Cardiac fibroblast (primary cell): ENCODE results near the gene FAM222B.

Source experiments
- DNase-seq, 2 donors: peaks; one replicate each; pipeline versions ENCODE4 v3.0.0 to v3.0.0-alpha.2; 2010; ENCODE audit warnings: low read depth in 2 of 2
- H3K4me3 ChIP-seq, 2 donors: replicated peaks in 1 of 2; 1 replicate in 1 of 2; 2 replicates in 1 of 2; pipeline ENCODE4 v1.5.1; 2011; ENCODE audit warnings: low read depth in 2 of 2, low read length in 2 of 2, mild to moderate bottlenecking in 2 of 2, moderate library complexity in 1 of 2
- TF ChIP-seq, protein P1 (sequence below): IDR thresholded peaks from one replicate; pipeline ENCODE4 v1.5.1; 2011; ENCODE audit warnings: low read depth, mild to moderate bottlenecking, low read length, inconsistent platforms

The FAM222B gene

DNA sequence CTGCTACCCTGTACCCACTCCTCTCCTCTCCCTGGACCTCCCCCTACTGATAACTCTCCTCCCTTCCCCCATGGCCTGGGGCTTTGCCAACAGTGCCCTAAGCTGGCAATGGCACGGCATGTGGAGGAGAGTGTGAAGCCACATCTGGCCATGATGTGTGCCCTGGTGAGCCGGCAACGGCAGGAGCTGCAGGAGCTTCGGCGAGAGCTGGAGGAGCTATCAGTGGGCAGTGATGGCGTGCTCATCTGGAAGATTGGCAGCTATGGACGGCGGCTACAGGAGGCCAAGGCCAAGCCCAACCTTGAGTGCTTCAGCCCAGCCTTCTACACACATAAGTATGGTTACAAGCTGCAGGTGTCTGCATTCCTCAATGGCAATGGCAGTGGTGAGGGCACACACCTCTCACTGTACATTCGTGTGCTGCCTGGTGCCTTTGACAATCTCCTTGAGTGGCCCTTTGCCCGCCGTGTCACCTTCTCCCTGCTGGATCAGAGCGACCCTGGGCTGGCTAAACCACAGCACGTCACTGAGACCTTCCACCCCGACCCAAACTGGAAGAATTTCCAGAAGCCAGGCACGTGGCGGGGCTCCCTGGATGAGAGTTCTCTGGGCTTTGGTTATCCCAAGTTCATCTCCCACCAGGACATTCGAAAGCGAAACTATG is 93.6 kb downstream of the FAM222B start:
- no peak for DNase-seq
- TF ChIP-seq, protein P1, sequence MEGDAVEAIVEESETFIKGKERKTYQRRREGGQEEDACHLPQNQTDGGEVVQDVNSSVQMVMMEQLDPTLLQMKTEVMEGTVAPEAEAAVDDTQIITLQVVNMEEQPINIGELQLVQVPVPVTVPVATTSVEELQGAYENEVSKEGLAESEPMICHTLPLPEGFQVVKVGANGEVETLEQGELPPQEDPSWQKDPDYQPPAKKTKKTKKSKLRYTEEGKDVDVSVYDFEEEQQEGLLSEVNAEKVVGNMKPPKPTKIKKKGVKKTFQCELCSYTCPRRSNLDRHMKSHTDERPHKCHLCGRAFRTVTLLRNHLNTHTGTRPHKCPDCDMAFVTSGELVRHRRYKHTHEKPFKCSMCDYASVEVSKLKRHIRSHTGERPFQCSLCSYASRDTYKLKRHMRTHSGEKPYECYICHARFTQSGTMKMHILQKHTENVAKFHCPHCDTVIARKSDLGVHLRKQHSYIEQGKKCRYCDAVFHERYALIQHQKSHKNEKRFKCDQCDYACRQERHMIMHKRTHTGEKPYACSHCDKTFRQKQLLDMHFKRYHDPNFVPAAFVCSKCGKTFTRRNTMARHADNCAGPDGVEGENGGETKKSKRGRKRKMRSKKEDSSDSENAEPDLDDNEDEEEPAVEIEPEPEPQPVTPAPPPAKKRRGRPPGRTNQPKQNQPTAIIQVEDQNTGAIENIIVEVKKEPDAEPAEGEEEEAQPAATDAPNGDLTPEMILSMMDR, result no peak
- no peak overlapping the region for H3K4me3 ChIP-seq

DNA sequence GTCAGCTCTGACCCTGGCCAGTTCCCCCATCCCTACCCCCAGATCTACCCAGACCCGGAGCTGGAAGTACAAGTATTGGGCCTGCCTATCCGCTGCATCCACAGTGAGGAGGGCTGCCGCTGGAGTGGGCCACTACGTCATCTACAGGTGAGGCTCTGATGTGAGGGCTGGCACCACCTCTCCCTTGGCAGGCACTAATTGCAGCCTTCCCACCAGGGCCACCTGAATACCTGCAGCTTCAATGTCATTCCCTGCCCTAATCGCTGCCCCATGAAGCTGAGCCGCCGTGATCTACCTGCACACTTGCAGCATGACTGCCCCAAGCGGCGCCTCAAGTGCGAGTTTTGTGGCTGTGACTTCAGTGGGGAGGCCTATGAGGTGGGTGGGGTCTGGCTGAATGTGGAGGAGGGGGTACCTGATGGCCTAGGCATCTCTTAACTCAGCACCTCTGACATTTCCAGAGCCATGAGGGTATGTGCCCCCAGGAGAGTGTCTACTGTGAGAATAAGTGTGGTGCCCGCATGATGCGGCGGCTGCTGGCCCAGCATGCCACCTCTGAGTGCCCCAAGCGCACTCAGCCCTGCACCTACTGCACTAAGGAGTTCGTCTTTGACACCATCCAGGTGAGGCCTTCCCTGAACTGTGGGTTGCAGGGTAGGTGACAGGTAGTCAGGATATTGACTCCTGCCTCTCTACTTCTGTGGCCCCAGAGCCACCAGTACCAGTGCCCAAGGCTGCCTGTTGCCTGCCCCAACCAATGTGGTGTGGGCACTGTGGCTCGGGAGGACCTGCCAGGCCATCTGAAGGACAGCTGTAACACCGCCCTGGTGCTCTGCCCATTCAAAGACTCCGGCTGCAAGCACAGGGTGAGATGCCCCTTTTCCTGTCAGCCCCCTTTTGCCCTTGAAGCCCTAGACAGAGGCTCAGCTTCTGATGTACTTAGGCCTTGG is 94.5 kb downstream of the FAM222B start:
- DNase-seq, result no peak
- H3K4me3 ChIP-seq, result no peak overlapping the region
- TF ChIP-seq, protein P1, result no peak

DNA sequence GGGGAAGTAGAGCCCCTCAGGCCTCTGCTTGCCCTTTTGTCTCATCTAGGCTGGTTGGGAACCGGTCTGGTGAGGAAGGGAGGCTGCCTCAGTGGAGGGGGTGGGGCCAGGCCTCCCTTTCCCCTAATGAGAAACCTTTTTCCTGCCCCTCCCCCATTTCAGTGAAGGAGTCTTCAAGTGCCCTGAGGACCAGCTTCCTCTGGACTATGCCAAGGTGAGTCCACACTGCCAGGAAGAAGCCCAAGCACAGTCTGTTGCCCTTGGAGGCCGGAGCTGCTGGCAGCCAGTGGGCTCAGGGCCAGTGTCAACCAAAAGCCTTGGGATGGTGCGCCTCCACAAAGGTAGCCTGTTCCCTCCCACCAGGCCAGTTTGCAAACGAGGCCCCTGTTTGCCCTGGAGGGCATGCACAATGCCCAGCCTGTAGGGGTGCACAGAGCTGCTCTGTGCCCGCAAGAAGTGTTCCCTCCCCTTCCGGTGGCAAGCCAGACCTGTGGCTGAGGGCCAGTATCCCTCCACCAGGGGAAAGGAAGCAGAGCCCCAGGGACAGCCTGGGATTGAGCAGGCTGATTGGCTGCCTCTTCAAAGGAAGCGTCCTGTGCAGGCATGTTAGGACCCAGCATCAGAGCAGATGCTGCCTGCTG is 95.4 kb downstream of the FAM222B start:
- no peak for DNase-seq
- H3K4me3 ChIP-seq, result no peak overlapping the region
- TF ChIP-seq, protein P1, result no peak

DNA sequence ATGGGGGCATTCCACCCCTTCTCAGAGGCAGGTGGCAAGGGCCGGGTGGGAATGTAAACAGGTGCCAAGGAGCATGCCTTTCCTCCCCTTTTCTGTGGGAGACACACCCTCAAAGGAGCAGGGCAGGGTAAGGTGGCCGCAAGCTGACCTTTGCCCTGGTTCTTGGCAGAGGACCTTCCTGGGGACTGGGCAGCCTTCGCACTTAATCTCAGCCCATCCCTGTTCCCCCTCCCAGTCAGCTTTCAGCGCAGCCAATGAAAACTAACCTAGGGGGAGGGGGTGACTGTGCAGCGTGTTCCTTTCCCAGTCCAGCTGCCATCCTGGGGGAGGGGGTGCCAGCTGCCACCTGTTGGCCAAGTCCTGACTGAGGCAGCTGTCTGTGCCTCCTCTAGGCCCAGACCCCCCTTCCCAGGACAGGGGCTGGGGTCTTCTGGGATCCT is 96.0 kb downstream of the FAM222B start:
- peak overlapping the region in 1 of 2 donors; percentile 82 for H3K4me3 ChIP-seq
- no peak for DNase-seq
- TF ChIP-seq, protein P1, result no peak

DNA sequence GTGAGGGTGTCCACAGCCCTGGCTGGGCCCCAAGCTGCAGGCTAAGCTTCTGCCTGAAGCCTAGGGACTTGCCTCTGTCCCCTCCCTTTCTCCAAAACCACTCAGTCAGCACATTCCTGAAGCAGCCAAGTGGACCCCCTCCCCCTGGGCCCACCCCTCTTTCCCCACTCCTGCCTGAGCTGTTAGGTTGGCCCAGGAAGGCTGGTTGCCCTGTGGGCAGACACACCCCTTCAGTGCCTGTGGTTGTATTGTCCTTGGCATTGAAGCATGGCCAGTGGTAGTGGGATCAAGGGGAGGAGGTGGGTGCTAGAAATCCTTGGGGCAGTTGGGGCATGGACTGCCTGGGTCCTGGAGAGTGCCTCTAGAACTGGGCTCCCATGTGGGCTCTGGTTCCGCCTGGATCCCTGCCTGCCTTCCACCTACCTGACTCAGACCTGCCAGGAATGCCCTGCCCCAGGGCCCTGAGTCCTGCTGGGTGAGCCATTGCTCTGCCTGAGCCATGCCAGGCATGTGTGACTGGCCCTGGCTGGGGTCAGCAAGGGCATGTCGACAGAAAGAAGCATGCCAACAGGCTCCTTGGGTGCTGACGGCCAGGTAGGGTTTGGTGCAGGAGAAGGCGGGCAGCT is 96.7 kb downstream of the FAM222B start:
- DNase-seq, result no peak
- TF ChIP-seq, protein P1, result no peak
- peak overlapping the region; percentile 68 to 82 for H3K4me3 ChIP-seq
